Measurements from ENCODE around the gene FMR1. TPM values are rescaled to one million over a fixed set of nuclear protein-coding genes. Genes with fewer than 3 reads are reported as not detected.

Gene FMR1
- total RNA-seq = 36.0 and 37.3 TPM in 2 replicates

DNA sequence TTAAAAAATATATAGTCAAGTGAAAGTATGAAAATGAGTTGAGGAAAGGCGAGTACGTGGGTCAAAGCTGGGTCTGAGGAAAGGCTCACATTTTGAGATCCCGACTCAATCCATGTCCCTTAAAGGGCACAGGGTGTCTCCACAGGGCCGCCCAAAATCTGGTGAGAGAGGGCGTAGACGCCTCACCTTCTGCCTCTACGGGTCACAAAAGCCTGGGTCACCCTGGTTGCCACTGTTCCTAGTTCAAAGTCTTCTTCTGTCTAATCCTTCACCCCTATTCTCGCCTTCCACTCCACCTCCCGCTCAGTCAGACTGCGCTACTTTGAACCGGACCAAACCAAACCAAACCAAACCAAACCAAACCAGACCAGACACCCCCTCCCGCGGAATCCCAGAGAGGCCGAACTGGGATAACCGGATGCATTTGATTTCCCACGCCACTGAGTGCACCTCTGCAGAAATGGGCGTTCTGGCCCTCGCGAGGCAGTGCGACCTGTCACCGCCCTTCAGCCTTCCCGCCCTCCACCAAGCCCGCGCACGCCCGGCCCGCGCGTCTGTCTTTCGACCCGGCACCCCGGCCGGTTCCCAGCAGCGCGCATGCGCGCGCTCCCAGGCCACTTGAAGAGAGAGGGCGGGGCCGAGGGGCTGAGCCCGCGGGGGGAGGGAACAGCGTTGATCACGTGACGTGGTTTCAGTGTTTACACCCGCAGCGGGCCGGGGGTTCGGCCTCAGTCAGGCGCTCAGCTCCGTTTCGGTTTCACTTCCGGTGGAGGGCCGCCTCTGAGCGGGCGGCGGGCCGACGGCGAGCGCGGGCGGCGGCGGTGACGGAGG lies at the start of gene FMR1:
TSS of gene FMR1 (plus strand) at position 728 of the 831 bp plus-strand sequence. CDS start 261 bp downstream, outside the sequence.
- peak within 1 kb of the TSS; percentile 88 for H3K4me3 Mint-ChIP-seq
- peaks cover 1% of the 10 kb centered on the region for H3K27me3 Mint-ChIP-seq
- peaks cover 3% of the 10 kb centered on the region for H3K36me3 Mint-ChIP-seq (ENCODE audit: low read depth)
- peak; percentile 98 for DNase-seq
- H3K9me3 Mint-ChIP-seq = no peaks in the 10 kb centered on the region
- H3K4me1 Mint-ChIP-seq = peaks cover 24% of the 10 kb centered on the region
- intact Hi-C loops (cut with micrococcal nuclease) = loop anchor here (5.0 to 10.0 kb wide), 2 partner anchors 174 to 473 kb away; no protein-coding TSS in a partner anchor
- peak within 1 kb of the TSS; percentile 89 for H3K27ac Mint-ChIP-seq

DNA sequence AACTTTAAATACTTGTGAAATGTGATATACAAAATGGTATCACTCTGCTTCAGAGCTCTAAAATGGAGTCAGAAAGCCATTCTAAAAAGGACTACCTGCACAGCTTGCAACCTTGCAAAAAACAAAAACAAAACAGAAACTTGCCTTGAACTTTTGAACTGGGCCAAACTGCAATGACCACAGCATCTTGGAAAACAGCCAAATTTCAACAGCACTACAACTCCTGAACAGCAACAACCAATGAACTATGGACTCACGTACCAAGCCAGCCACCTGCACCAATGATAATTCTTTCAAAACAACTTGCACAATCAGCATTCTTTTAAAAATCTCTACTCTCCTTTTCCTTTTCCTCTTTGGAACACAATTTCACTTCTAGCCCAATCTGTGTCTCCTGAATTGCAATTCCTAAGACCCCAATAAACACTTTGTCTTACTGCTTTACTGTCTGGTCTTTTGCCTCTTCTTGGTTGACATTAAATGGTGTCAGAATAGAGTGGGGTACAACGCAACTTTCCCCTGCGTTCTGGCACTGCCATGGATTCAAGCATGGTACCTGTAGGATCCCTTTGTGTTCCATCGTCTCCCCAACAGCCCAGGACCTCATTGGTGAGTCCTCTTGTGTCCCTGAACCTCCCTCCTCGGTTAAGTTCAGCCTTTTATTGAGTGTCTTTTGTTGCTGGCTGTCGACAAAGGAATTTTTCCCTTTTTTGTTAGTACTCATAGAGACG lies 35.7 kb upstream of the FMR1 start:
- Mint-ChIP-seq H3K36me3 (ENCODE audit: low read depth) (no peaks in the 10 kb centered on the region), H3K4me1 (no peaks in the 10 kb centered on the region), H3K27ac (no peak overlapping the region), H3K4me3 (no peak overlapping the region), H3K9me3 (peaks cover 3% of the 10 kb centered on the region), H3K27me3 (no peaks in the 10 kb centered on the region)
- intact Hi-C loops (cut with micrococcal nuclease) = no loop called here
- no peak for DNase-seq

DNA sequence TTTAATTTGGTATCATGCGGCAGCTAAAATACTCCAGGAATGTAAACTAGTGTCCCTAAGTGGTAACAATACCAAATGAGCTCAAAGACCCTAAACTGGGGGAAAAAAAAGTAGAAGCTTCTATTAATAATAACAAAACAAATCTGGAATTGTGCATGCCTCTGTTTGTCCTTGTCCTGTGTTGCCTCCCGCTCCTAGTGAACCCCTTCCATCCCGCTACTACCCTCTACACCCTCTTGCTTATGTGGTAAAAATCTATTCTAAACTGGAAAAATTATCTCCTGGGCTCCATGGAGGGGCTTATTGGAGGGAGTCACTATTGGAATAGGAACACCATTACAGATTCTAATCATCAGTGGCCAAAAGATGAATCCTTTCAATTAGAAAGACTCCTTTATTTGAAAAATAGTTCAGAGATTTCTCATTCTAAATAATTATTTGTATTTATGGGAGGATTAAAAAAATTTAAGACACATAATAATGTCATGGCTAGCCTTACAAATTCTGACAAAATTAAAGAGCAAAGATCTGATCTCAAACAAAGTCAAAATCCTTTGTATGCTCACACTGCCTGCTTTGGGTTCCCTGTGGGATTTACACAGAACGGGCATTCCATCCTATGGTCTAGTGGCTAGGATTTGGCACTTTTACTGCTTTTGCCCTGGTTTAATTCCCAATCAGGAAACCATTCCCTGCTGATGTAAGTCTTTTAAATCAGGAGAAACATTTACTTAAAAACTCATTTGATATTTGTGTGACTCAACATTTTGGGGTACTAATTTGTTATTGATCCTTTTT lies 34.7 kb upstream of the FMR1 start:
- Mint-ChIP-seq H3K9me3 (peaks cover 3% of the 10 kb centered on the region), H3K4me1 (no peaks in the 10 kb centered on the region), H3K27ac (no peak overlapping the region), H3K36me3 (ENCODE audit: low read depth) (no peaks in the 10 kb centered on the region), H3K4me3 (no peak overlapping the region), H3K27me3 (no peaks in the 10 kb centered on the region)
- no peak for DNase-seq
- intact Hi-C loops (cut with micrococcal nuclease) = no loop called here

DNA sequence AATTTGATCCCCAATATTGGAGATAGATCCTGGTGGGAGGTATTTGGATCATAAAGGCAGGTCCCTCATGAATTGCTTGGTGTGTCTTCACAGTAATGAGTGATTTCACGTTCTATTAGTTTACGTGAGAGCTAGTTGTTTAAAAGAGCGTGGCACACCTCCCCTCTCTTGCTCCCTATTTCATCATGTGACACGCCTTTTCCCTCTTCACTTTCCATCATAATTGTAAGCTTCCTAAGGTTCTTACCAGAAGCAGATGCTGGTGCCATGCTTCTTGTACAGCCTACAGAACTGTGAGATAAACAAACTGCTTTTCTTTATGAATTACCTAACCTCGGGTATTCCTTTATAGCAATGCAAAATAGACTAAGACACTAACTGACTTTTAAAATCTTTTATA lies 34.0 kb upstream of the FMR1 start:
- Mint-ChIP-seq H3K27ac (no peak overlapping the region), H3K36me3 (ENCODE audit: low read depth) (no peaks in the 10 kb centered on the region), H3K9me3 (peaks cover 3% of the 10 kb centered on the region), H3K4me1 (no peaks in the 10 kb centered on the region), H3K4me3 (no peak overlapping the region), H3K27me3 (peaks cover 1% of the 10 kb centered on the region)
- no peak for DNase-seq
- intact Hi-C loops (cut with micrococcal nuclease) = no loop called here

DNA sequence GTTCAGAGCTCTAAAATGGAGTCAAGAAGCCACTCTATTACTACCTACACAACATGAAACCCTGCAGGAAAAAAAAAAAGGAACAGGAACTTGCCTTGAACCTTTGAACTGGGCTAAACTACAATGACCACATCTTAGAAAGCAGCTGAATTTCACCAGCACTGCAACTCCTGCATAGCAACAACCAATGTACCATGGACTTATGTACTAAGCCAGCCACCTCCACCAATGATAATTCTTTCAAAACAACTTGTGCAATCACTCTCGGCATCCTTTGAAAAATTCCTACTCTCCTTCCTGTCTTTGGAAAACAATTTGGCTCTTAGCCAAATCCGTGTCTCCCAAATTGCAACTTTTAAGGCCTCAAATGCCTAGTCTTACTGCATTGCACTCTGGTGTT lies 26.8 kb upstream of the FMR1 start:
- Mint-ChIP-seq H3K36me3 (ENCODE audit: low read depth) (no peaks in the 10 kb centered on the region), H3K9me3 (no peaks in the 10 kb centered on the region), H3K27me3 (peaks cover 1% of the 10 kb centered on the region), H3K4me1 (peaks cover 2% of the 10 kb centered on the region), H3K4me3 (no peak overlapping the region), H3K27ac (no peak overlapping the region)
- DNase-seq = no peak
- intact Hi-C loops (cut with micrococcal nuclease) = no loop called here

DNA sequence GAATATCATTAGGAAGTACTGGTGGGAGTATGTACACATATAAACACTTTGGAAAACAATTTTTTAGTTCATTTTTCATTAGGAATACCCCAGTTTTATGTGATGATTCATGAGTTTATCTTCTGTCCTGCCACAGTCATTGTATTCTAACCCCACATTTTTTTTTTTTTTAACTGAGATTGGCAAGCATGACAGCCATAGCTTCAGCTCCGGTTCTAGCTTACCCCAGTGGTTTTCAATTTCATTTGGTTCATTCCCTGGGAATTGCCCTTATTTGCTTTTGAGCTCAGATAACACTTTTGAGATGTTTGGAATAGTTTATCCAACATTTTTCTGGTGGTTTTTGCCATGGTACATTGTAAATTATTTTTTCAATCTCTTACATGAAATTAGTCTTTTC lies 21.0 kb upstream of the FMR1 start:
- Mint-ChIP-seq H3K4me1 (peaks cover 2% of the 10 kb centered on the region), H3K27me3 (no peaks in the 10 kb centered on the region), H3K9me3 (no peaks in the 10 kb centered on the region), H3K36me3 (ENCODE audit: low read depth) (no peaks in the 10 kb centered on the region), H3K4me3 (no peak overlapping the region), H3K27ac (no peak overlapping the region)
- DNase-seq = no peak
- intact Hi-C loops (cut with micrococcal nuclease) = no loop called here

DNA sequence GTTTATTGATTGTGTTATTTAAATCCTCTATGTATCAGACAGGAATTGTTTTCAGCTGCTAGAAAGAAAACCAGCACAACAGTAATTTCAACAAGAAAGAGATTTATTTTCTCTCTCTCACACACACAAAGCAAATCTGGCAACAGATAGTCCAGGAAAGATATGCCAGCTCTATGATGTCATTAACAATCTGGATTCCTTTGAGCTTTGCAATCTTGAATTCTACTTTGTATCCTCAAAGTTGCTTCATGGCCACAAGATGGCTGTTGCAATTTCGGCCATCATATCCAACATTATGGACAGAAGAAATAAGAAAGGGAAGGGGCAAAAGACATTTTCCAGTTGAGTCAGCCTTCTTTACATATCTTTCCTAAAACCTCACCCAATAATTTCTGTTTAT lies 19.8 kb upstream of the FMR1 start:
- Mint-ChIP-seq H3K9me3 (no peaks in the 10 kb centered on the region), H3K4me3 (no peak overlapping the region), H3K27ac (no peak overlapping the region), H3K4me1 (peaks cover 2% of the 10 kb centered on the region), H3K27me3 (no peaks in the 10 kb centered on the region), H3K36me3 (ENCODE audit: low read depth) (no peaks in the 10 kb centered on the region)
- DNase-seq = no peak
- intact Hi-C loops (cut with micrococcal nuclease) = no loop called here

DNA sequence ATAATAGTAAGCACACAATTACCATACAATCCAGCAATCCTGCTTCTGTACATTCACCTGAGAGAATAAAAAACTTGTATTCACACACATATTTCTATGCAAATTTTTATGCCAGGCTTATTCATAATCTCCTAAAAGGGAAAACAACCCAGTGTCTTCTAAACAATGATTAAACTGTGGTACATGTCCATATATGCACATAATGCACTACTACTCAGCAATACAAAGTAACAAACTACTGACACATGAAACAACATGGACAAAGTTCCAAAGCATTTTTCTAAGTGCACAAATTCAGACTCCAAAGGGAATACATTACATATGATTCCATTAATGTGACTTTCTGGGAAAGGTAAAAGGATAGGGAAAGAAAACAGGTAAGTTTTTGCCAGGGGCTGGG lies 18.0 kb upstream of the FMR1 start:
- H3K4me3 Mint-ChIP-seq = no peak overlapping the region
- no peak for DNase-seq

DNA sequence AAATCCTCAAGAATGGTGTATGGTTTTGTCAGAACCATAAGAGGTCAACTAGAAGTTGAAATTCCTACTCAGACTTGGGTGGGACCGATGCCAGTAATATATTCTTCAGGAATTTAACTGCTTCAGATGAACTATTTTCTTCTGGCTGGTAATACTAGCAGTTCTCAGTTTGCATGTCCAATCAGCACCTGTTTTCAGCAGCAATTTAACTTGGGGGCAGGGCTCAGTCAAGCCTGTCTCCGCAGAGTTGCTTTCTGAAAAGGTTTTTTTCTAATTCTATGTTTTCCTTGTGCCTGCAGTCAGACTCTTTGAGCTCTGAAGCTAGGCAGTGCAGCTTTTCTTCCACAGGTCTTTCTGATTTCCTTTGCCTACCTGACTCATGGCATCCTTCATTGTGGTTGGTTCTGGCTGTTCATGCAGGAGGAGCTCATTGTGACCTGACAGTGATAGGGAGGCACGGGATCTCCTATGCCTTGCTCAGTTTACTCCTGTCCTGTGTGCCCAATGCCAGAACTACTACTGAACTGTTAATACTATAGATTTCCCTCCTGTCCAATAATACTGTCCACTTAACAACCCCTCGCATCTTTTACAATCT lies 17.3 kb upstream of the FMR1 start:
- intact Hi-C loops (cut with micrococcal nuclease) = no loop called here
- H3K27ac Mint-ChIP-seq = no peak overlapping the region
- H3K4me3 Mint-ChIP-seq = no peak overlapping the region
- no peak for DNase-seq
- H3K4me1 Mint-ChIP-seq = no peaks in the 10 kb centered on the region
- no peaks in the 10 kb centered on the region for H3K36me3 Mint-ChIP-seq (ENCODE audit: low read depth)
- no peaks in the 10 kb centered on the region for H3K9me3 Mint-ChIP-seq
- no peaks in the 10 kb centered on the region for H3K27me3 Mint-ChIP-seq

More for the DNA sequence above, 18.0 kb upstream of the FMR1 start:
- no peaks in the 10 kb centered on the region for H3K36me3 Mint-ChIP-seq (ENCODE audit: low read depth)
- intact Hi-C loops (cut with micrococcal nuclease) = no loop called here
- no peaks in the 10 kb centered on the region for H3K4me1 Mint-ChIP-seq
- H3K27ac Mint-ChIP-seq = no peak overlapping the region
- no peaks in the 10 kb centered on the region for H3K9me3 Mint-ChIP-seq
- no peaks in the 10 kb centered on the region for H3K27me3 Mint-ChIP-seq

DNA sequence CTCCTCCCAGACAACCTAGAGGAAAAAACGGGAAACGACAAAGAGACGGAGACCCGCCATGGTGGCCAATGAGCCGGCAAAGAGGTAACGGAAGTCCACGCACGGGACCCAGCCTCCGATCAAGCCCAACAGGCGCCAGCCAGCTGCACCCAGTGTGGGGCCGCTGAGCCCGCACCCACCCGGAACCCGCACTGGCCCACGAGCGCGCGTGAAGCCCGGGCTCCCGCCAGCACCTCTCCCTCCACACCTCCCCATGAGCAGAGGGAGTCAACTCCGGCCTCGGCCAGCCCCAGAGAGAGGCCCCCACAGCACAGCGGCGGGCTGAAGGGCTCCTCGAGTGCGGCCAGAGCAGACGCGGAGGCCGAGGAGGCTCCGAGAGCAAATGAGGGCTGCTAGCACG lies 14.6 kb upstream of the FMR1 start:
- Mint-ChIP-seq H3K36me3 (ENCODE audit: low read depth) (no peaks in the 10 kb centered on the region), H3K4me1 (peaks cover 3% of the 10 kb centered on the region), H3K27me3 (no peaks in the 10 kb centered on the region), H3K9me3 (no peaks in the 10 kb centered on the region), H3K27ac (no peak overlapping the region), H3K4me3 (no peak overlapping the region)
- DNase-seq = no peak
- intact Hi-C loops (cut with micrococcal nuclease) = no loop called here

DNA sequence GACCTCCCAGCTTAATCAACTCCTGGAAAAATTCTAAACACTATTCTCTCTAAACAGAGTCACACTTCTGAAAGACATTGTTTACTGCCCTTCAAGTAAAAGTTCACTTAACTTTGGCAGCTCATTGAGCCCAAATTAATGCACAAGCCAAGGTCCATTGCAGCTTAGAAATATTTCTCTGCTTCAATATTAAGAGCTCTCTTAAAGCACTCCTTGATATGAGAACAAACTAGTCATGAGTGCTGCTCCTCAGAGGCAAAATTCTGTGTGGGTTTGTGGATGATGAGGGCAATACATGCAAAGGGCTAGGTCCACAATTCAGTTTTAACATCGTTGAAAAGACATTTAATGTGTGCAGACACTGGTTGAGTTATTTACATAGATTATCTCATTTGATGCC lies 12.8 kb upstream of the FMR1 start:
- H3K36me3 Mint-ChIP-seq (ENCODE audit: low read depth) = no peaks in the 10 kb centered on the region
- intact Hi-C loops (cut with micrococcal nuclease) = no loop called here
- H3K4me1 Mint-ChIP-seq = peaks cover 3% of the 10 kb centered on the region

DNA sequence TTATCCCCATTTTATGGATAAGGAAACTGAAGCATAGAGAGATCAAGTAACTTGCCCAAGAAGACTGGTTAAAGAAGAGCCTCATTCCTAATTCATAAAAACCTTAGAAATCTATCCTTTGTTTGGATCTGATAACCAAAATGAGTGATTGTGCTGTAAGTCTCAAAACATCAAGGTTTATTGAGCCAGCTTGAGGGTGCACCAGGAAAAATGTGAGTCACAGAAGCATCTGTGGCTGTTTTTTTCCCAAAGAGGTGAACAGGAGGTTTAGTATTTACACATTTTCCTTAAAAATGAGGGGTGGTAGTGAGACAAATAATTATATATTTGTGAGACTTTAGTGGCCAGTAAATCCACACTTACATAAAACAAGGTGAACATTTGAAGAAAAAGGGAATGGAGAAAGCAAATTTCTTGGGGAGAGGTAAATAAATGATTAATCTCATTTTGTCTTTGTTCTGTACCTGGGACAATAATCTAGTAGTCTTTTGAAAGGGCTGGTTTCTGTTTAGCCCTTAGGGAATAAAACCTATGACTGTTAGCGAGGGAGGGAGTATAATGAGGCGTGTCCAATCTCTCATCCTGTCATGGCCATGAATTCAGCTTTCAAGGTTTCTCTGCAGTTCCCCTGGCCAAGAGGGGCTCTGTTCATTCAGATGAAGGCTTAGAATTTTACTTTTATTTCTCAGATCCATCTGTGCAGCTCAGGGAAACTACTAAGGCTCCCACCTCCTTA lies 12.2 kb upstream of the FMR1 start:
- no peak overlapping the region for H3K4me3 Mint-ChIP-seq
- H3K36me3 Mint-ChIP-seq (ENCODE audit: low read depth) = no peaks in the 10 kb centered on the region
- peaks cover 3% of the 10 kb centered on the region for H3K4me1 Mint-ChIP-seq
- H3K9me3 Mint-ChIP-seq = no peaks in the 10 kb centered on the region
- intact Hi-C loops (cut with micrococcal nuclease) = no loop called here
- DNase-seq = no peak
- no peaks in the 10 kb centered on the region for H3K27me3 Mint-ChIP-seq
- H3K27ac Mint-ChIP-seq = no peak overlapping the region

More for the DNA sequence above, 12.8 kb upstream of the FMR1 start:
- Mint-ChIP-seq H3K27ac (no peak overlapping the region), H3K9me3 (no peaks in the 10 kb centered on the region), H3K27me3 (no peaks in the 10 kb centered on the region), H3K4me3 (no peak overlapping the region)
- DNase-seq = no peak

DNA sequence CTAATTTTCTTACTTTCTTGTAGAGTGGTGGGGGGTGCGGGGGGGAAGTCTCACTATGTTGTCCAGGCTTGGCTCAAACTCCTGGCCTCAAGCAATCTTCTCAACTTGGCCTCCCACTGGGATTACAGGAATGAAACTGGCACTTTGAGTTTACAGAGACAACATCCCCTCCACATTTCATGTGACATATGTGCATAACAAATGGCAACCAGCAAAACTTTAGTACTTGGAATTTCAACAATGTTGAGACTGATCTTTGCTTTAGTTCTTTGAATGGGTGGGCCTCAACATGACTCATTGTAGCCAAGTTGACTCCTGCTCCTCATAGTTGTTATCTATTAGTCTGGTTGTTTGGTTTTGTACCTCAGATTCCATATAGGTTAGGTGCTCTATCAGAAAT lies 11.4 kb upstream of the FMR1 start:
- intact Hi-C loops (cut with micrococcal nuclease) = no loop called here
- H3K9me3 Mint-ChIP-seq = no peaks in the 10 kb centered on the region
- H3K4me3 Mint-ChIP-seq = no peak overlapping the region
- peaks cover 3% of the 10 kb centered on the region for H3K4me1 Mint-ChIP-seq
- no peak for DNase-seq
- no peaks in the 10 kb centered on the region for H3K27me3 Mint-ChIP-seq
- H3K27ac Mint-ChIP-seq = no peak overlapping the region
- no peaks in the 10 kb centered on the region for H3K36me3 Mint-ChIP-seq (ENCODE audit: low read depth)

All from activated CD4-positive, alpha-beta T cell treated with anti-CD3 and anti-CD28 coated beads, Interleukin-2, amount 10 ng/mL, durations not matched to agents 24 days and 14 days (primary cell).